Nephron (organoid): ENCODE measurements around the gene PCDHAC2.

Experiments used
- H3K27ac Mint-ChIP-seq, 3 experiments: 2 replicates each; pipeline ENCODE4 v1.8.0; 2020; ENCODE audit warnings: mixed read lengths in 3 of 3, mild to moderate bottlenecking in 2 of 3, moderate library complexity in 1 of 3
- H3K27me3 Mint-ChIP-seq: 2 replicates; pipeline ENCODE4 v1.8.0; 2021; ENCODE audit warnings: low read depth, mild to moderate bottlenecking, moderate library complexity, mixed read lengths
- H3K36me3 Mint-ChIP-seq: 2 replicates; pipeline ENCODE4 v1.8.0; 2020; ENCODE audit warnings: low read depth, mixed read lengths
- H3K4me1 Mint-ChIP-seq: 2 replicates; pipeline ENCODE4 v1.8.0; 2020; ENCODE audit warnings: mixed read lengths
- H3K4me3 Mint-ChIP-seq, 3 experiments: 2 replicates each; pipeline ENCODE4 v1.8.0; 2020; ENCODE audit warnings: mild to moderate bottlenecking in 3 of 3, mixed read lengths in 3 of 3, moderate library complexity in 2 of 3
- H3K9me3 Mint-ChIP-seq: 2 replicates; pipeline ENCODE4 v1.8.0; 2020; ENCODE audit warnings: mixed read lengths
- TF ChIP-seq, protein P1 (sequence below), 3 experiments: fragments of 200-600 bp; sonication (generic); IDR thresholded peaks; one replicate each; pipeline ENCODE4 v1.5.0; 2021; ENCODE audit warnings: antibody characterized with exemption in 3 of 3; ENCODE audit not compliant: unreplicated experiment in 3 of 3

Gene PCDHAC2

GRCh38 chr5:141001844-141002604 lies 35.7 kb downstream of the PCDHAC2 start:
- H3K9me3 Mint-ChIP-seq, result no peaks in the 10 kb centered on the region
- peaks cover 7% of the 10 kb centered on the region for H3K36me3 Mint-ChIP-seq
- H3K4me3 Mint-ChIP-seq, result peak overlapping the region; percentile 83 to 90 (median 87)
- TF ChIP-seq, protein P1, sequence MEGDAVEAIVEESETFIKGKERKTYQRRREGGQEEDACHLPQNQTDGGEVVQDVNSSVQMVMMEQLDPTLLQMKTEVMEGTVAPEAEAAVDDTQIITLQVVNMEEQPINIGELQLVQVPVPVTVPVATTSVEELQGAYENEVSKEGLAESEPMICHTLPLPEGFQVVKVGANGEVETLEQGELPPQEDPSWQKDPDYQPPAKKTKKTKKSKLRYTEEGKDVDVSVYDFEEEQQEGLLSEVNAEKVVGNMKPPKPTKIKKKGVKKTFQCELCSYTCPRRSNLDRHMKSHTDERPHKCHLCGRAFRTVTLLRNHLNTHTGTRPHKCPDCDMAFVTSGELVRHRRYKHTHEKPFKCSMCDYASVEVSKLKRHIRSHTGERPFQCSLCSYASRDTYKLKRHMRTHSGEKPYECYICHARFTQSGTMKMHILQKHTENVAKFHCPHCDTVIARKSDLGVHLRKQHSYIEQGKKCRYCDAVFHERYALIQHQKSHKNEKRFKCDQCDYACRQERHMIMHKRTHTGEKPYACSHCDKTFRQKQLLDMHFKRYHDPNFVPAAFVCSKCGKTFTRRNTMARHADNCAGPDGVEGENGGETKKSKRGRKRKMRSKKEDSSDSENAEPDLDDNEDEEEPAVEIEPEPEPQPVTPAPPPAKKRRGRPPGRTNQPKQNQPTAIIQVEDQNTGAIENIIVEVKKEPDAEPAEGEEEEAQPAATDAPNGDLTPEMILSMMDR (IDR thresholded peaks at IDR 0.05; ENCODE audit: unreplicated experiment in 3 of 3), result no peak
- no peaks in the 10 kb centered on the region for H3K27me3 Mint-ChIP-seq
- peak overlapping the region; percentile 68 to 91 (median 81) for H3K27ac Mint-ChIP-seq
- peaks cover 23% of the 10 kb centered on the region for H3K4me1 Mint-ChIP-seq

GRCh38 chr5:141002605-141002965 lies 36.3 kb downstream of the PCDHAC2 start:
- peaks cover 23% of the 10 kb centered on the region for H3K4me1 Mint-ChIP-seq
- no peaks in the 10 kb centered on the region for H3K9me3 Mint-ChIP-seq
- peak overlapping the region; percentile 83 to 90 (median 87) for H3K4me3 Mint-ChIP-seq
- TF ChIP-seq, protein P1 (IDR thresholded peaks at IDR 0.05; ENCODE audit: unreplicated experiment in 3 of 3), result no peak
- H3K27ac Mint-ChIP-seq, result peak overlapping the region; percentile 68 to 91 (median 81)
- H3K36me3 Mint-ChIP-seq, result peaks cover 8% of the 10 kb centered on the region
- no peaks in the 10 kb centered on the region for H3K27me3 Mint-ChIP-seq

DNA sequence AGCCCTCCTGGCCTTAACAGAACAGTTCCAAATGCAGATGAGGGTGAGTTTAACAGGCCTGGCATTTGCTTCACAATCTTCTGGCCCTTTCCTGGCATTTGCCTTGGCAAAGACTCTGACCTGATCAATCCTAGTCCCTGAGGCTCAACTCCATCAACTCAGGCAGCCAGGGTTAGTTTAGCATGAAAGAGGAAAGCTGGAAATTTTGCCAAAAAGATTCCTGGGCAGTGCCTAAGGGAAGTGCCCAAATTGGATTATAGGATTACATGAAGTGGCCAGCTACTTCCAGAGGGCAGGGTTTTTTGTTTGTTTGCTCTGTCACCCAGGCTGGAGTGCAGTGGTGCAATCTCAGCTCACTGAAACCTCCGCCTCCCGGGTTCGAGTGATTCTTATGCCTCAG lies 36.8 kb downstream of the PCDHAC2 start:
- no peaks in the 10 kb centered on the region for H3K9me3 Mint-ChIP-seq
- H3K4me3 Mint-ChIP-seq, result no peak overlapping the region
- peaks cover 23% of the 10 kb centered on the region for H3K4me1 Mint-ChIP-seq
- H3K27me3 Mint-ChIP-seq, result no peaks in the 10 kb centered on the region
- TF ChIP-seq, protein P1 (IDR thresholded peaks at IDR 0.05; ENCODE audit: unreplicated experiment in 3 of 3), result no peak
- peaks cover 8% of the 10 kb centered on the region for H3K36me3 Mint-ChIP-seq
- no peak overlapping the region for H3K27ac Mint-ChIP-seq

- Mint-ChIP-seq H3K36me3 (peaks cover 8% of the 10 kb centered on the region), H3K4me3 (no peak overlapping the region), H3K9me3 (no peaks in the 10 kb centered on the region), H3K27ac (peak overlapping the region in 1 of 3 experiments; percentile 33), H3K4me1 (peaks cover 23% of the 10 kb centered on the region), H3K27me3 (no peaks in the 10 kb centered on the region)
- TF ChIP-seq, protein P1 (IDR thresholded peaks at IDR 0.05; ENCODE audit: unreplicated experiment in 3 of 3), result no peak
These were observed 37.7 kb downstream of the PCDHAC2 start for GRCh38 chr5:141003791-141004611.

DNA sequence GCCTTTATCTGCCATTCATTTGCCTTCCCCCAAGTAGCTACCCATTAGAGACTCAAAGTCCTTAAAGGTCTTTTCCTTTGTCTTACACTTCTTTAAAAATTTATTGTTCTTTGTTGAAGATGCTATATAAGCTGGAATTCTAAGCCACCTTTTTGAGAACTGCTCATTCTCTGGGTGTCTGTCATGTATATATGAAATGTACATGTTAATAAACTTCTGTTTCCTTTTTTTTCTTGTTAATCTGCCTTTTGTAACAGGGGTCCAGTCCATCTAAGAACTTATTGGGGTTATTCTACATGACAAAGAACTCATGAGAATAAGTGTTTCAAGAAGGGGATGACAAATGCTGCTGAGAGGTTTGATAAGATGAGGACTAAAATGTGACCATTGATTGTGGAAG lies 41.5 kb downstream of the PCDHAC2 start:
- Mint-ChIP-seq H3K36me3 (peaks cover 24% of the 10 kb centered on the region), H3K9me3 (no peaks in the 10 kb centered on the region), H3K4me3 (no peak overlapping the region), H3K27me3 (no peaks in the 10 kb centered on the region), H3K4me1 (peaks cover 5% of the 10 kb centered on the region), H3K27ac (no peak overlapping the region)
- TF ChIP-seq, protein P1 (IDR thresholded peaks at IDR 0.05; ENCODE audit: unreplicated experiment in 3 of 3), result no peak
